HepG2 (cell line): ENCODE data around the gene RHO. TPM values are rescaled to one million over a fixed set of nuclear protein-coding genes. Genes with fewer than 3 reads are reported as not detected.

Source experiments
- ATAC-seq: fragments of 200-7000 bp; cut with Tn5 transposase; 3 replicates; pipeline ENCODE4 v1.9.1; 2020; ENCODE audit warnings: mild to moderate bottlenecking, moderate library complexity
- BruUV-seq: library from RNA; stranded (reverse); fragments of 400-500 nt; replicated peaks from 2 replicates; lab custom pipeline; 2021; lab: Mats Ljungman, UMichigan
- CTCF ChIA-PET: fragments of 300-600 bp; formaldehyde crosslinking; extraction: SDS; loops from one replicate; lab custom pipeline; 2021; ENCODE audit warnings: low total read pairs, inconsistent platforms, low intra/inter-chr PET ratio; lab: Yijun Ruan, JAX
- POLR2A ChIA-PET: fragments of 350-600 bp; sonication (Branson Sonifier 250); formaldehyde crosslinking; loops from one replicate; lab custom pipeline; 2020; ENCODE audit warnings: antibody characterized with exemption, inconsistent platforms; lab: Yijun Ruan, JAX
- DNase-seq: peaks from one replicate; pipeline ENCODE4 v3.0.0-alpha.2; 2015; ENCODE audit warnings: low spot score
- FAIRE-seq: peaks from 3 replicates; lab custom pipeline; 2011; peaks lifted over from hg19 to GRCh38; lab: Jason Lieb, UNC
- H2AFZ ChIP-seq: one replicate; pipeline ENCODE4 v1.6.1; 2011; ENCODE audit warnings: low read length, inconsistent platforms
- H3K27ac ChIP-seq: fragments of 300-600 bp; 3 replicates; pipeline ENCODE4 v1.8.0; 2011; ENCODE audit warnings: mixed run types, mild to moderate bottlenecking, mixed read lengths, low read length, inconsistent platforms; ENCODE audit not compliant: insufficient read depth; ENCODE audit errors: extremely low read length
- H3K27me3 ChIP-seq, 2 experiments: fragments of 200-600 bp in 1 of 2; 2 replicates in 1 of 2; 3 replicates in 1 of 2; pipeline versions ENCODE4 v1.6.0 to v1.8.0; 2011; ENCODE audit warnings: low read length in 2 of 2, mild to moderate bottlenecking in 2 of 2, moderate library complexity in 2 of 2, inconsistent platforms in 1 of 2; ENCODE audit not compliant: insufficient read depth in 2 of 2, control insufficient read depth in 1 of 2
- H3K36me3 ChIP-seq, 2 experiments: fragments of 200-600 bp in 1 of 2; replicated peaks in 1 of 2; 2 replicates in 1 of 2; 3 replicates in 1 of 2; pipeline versions ENCODE4 v1.5.1 to v1.8.0; 2011; ENCODE audit warnings: low read length in 2 of 2, inconsistent platforms in 1 of 2; ENCODE audit not compliant: insufficient read depth in 2 of 2, control insufficient read depth in 1 of 2
- H3K4me1 ChIP-seq: 2 replicates; pipeline ENCODE4 v1.5.1; 2012; ENCODE audit warnings: low read length, inconsistent platforms; ENCODE audit not compliant: insufficient read depth
- H3K4me2 ChIP-seq: 2 replicates; pipeline ENCODE4 v1.6.0; 2011; ENCODE audit warnings: low read depth, low read length, inconsistent platforms
- H3K4me3 ChIP-seq, 3 experiments: fragments of 200-600 bp in 1 of 3; sonication (generic), shearing (Covaris generic) in 1 of 3; replicated peaks in 1 of 3; 2 replicates each; pipeline ENCODE4 v1.5.1; 2011 to 2016; ENCODE audit warnings: low read length in 3 of 3, inconsistent platforms in 2 of 3, low read depth in 2 of 3, mild to moderate bottlenecking in 2 of 3, control low read depth in 1 of 3, mixed read lengths in 1 of 3; ENCODE audit not compliant: insufficient read depth in 1 of 3
- H3K79me2 ChIP-seq: one replicate; pipeline ENCODE4 v1.6.1; 2011; ENCODE audit warnings: low read length, inconsistent platforms; ENCODE audit not compliant: insufficient read depth
- H3K9ac ChIP-seq: 2 replicates; pipeline ENCODE4 v1.6.0; 2011; ENCODE audit warnings: mild to moderate bottlenecking, low read depth, low read length, inconsistent platforms; ENCODE audit not compliant: insufficient read depth
- H3K9me3 ChIP-seq: 2 replicates; pipeline ENCODE4 v1.5.1; 2012; ENCODE audit warnings: mild to moderate bottlenecking, low read length
- H4K20me1 ChIP-seq: 2 replicates; pipeline ENCODE4 v1.6.0; 2011; ENCODE audit warnings: inconsistent platforms, mild to moderate bottlenecking, low read length, moderate library complexity; ENCODE audit not compliant: insufficient read depth
- AGO2 ChIP-seq: fragments of 200-400 bp; formaldehyde crosslinking; optimal IDR thresholded peaks from 2 replicates; pipeline ENCODE3; 2017; ENCODE audit warnings: mild to moderate bottlenecking, low read depth, low read length, moderate library complexity
- RAD51 ChIP-seq: fragments of 450-650 bp; IDR thresholded peaks from 2 replicates; pipeline ENCODE4 v1.6.1; 2016; ENCODE audit warnings: borderline replicate concordance
- ZNF235 ChIP-seq: sonication (generic); formaldehyde crosslinking; IDR thresholded peaks from 2 replicates; pipeline ENCODE4 v1.8.1; 2023; ENCODE audit warnings: mild to moderate bottlenecking, missing genetic modification reagents, borderline replicate concordance
- ZNF629 ChIP-seq: sonication (generic); formaldehyde crosslinking; conservative IDR thresholded peaks from 2 replicates; pipeline ENCODE4 v1.5.0; 2020; ENCODE audit warnings: missing genetic modification reagents
- WGBS: methylation state at CpG from one replicate; pipeline ENCODE4 v1.1.6; 2017; ENCODE audit warnings: low lambda C conversion rate; 5-methylcytosine and 5-hydroxymethylcytosine counted together
- in situ Hi-C: cut with HindIII; loops from 2 replicates; pipeline ENCODE4 v1.10.0; 2017; ENCODE audit warnings: low pct_unique_long_range_greater_than_20kb; ENCODE audit not compliant: extremely low pct_ligation_motif_present
- intact Hi-C: fragments of 100-400 bp; cut with micrococcal nuclease; formaldehyde crosslinking; loops from one replicate; pipeline ENCODE4 v1.10.0; 2022; ENCODE audit not compliant: unreplicated experiment
- polyA plus RNA-seq, 8 experiments: library from polyadenylated mRNA; depleted of rRNA in 3 of 8; stranded (reverse) in 7 of 8; unstranded in 1 of 8; fragments of >200 nt; fragmentation: Illumina TruSeq in 4 of 8; extraction: Trizol in 4 of 8; gene quantifications; 2 replicates each; pipeline versions ENCODE4 v1.2.1 to v1.2.3, GENCODE V29; 2011 to 2016; ENCODE audit warnings: low read depth in 4 of 8, missing spikeins in 1 of 8, mixed read lengths in 1 of 8; ENCODE audit not compliant: insufficient read depth in 1 of 8
- total RNA-seq, 5 experiments: library from RNA; depleted of rRNA; stranded (reverse); fragments of >200 nt; fragmentation: Illumina TruSeq; extraction: Trizol; gene quantifications; 2 replicates each; pipeline ENCODE4 v1.2.3, GENCODE V29; 2016; ENCODE audit warnings: low read depth in 1 of 5
- TF ChIP-seq, protein P1 (sequence below): sonication (generic); formaldehyde crosslinking; IDR thresholded peaks from 2 replicates; pipeline ENCODE4 v1.9.0; 2021; ENCODE audit warnings: missing genetic modification reagents, borderline replicate concordance
- TF ChIP-seq, protein P2 (sequence below): sonication (generic); formaldehyde crosslinking; IDR thresholded peaks from 2 replicates; pipeline ENCODE4 v1.8.1; 2023; ENCODE audit warnings: mild to moderate bottlenecking, missing genetic modification reagents
- TF ChIP-seq, protein P3 (sequence below): sonication (generic); formaldehyde crosslinking; IDR thresholded peaks from 2 replicates; pipeline ENCODE4 v1.5.1; 2020; ENCODE audit warnings: missing genetic modification reagents, mild to moderate bottlenecking, borderline replicate concordance

The RHO gene
- total and polyA plus RNA-seq, 2 of the 13 experiments (the other 11 are each of a cell fraction or from before 2014, with no cell fraction given) = not detected

DNA sequence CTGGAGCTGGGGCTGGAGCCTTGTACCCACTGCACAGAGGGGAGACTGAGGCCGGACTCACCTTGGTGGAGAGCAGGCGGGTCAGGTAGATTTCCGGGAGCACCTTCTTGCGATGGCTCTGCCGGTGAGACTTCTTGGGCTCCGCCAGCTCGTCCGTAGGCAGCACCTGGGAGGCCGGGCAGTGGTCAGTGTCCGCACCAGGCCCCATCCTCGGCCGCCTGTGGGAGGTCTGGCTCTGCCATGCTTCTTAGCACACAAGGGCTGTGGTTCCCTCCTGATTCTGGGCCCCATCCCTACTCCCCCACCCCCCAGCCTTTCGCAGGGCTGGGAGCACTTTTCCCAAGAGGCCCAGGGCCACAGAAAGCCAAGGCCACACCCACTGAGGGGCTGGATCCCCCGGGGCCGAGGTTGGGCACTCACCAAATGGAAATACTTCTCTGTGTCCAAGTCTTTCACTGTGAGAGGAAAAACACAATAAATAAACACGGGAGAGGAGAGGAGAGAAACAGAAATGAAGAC lies 31.9 kb downstream of the RHO start:
- peaks cover 34% of the 10 kb centered on the region for H3K4me1 ChIP-seq
- DNase-seq (no peak), ATAC-seq (no peak), FAIRE-seq (no peak)
- ChIA-PET CTCF (no interaction called here), POLR2A (no interaction called here)
- H4K20me1 ChIP-seq = no peaks in the 10 kb centered on the region
- H3K79me2 ChIP-seq = no peaks in the 10 kb centered on the region
- BruUV-seq = no TSS peak
- no peak overlapping the region for H3K4me2 ChIP-seq
- intact Hi-C loops (no loop called here), in situ Hi-C loops (no loop called here)
- H2AFZ ChIP-seq = no peak overlapping the region
- WGBS = 51% methylated on average over 4 of the region's 16 CpGs
- peaks cover 9 to 22% of the 10 kb centered on the region in 2 experiments; a peak in 4 of 5 replicates for H3K36me3 ChIP-seq
- H3K9me3 ChIP-seq = no peaks in the 10 kb centered on the region
- TF ChIP-seq ZNF629 (CRISPR knock-in tag) (peak; percentile 82), ZNF235 (no peak)
- no peak overlapping the region for H3K9ac ChIP-seq
- H3K27ac ChIP-seq = no peak overlapping the region
- H3K4me3 ChIP-seq = no peak overlapping the region
- H3K27me3 ChIP-seq = no peaks in the 10 kb centered on the region; a peak in 1 of 5 replicates

DNA sequence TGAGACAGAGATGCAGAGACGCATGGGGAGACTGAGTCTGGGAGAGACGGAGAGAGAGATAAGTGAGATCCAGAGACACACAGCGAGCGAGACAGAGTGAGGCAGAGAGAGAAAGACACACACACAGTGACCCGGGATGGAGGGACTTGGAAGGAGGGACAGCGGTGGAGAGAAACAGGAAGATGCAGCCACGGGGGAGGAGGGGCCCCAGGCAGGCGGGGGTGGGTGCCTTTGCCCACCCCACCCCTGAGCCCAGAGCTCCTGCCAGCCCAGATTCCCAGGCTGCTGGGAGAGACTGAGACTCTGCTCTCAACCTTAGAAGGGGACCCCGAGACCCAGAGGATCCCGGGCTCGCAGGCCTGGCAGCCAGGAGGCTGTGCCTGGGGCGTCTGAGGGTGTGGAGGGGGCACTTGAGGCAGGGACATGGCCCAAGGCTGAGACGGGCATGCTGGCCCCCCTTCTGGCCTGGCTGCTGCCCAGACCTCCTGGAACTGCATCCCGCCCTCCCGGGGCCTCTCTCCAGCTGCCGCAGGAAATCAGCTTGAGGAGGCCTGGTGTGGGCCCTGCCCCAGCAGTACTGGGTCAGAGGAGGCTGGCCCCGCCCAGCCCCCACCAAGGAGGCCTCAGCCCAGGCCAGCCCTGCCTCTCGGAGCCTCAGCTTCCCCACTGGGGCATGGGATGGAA lies 32.6 kb downstream of the RHO start:
- no peak overlapping the region for H3K27ac ChIP-seq
- 96% methylated on average over 10 of the region's 18 CpGs for WGBS
- peaks cover 7 to 23% of the 10 kb centered on the region in 2 experiments; a peak in 4 of 5 replicates for H3K36me3 ChIP-seq
- TF ChIP-seq AGO2 (peak; percentile 80), RAD51 (no peak)
- TF ChIP-seq, protein P1, sequence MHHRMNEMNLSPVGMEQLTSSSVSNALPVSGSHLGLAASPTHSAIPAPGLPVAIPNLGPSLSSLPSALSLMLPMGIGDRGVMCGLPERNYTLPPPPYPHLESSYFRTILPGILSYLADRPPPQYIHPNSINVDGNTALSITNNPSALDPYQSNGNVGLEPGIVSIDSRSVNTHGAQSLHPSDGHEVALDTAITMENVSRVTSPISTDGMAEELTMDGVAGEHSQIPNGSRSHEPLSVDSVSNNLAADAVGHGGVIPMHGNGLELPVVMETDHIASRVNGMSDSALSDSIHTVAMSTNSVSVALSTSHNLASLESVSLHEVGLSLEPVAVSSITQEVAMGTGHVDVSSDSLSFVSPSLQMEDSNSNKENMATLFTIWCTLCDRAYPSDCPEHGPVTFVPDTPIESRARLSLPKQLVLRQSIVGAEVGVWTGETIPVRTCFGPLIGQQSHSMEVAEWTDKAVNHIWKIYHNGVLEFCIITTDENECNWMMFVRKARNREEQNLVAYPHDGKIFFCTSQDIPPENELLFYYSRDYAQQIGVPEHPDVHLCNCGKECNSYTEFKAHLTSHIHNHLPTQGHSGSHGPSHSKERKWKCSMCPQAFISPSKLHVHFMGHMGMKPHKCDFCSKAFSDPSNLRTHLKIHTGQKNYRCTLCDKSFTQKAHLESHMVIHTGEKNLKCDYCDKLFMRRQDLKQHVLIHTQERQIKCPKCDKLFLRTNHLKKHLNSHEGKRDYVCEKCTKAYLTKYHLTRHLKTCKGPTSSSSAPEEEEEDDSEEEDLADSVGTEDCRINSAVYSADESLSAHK (CRISPR knock-in tag) = no peak
- TF ChIP-seq, protein P2, sequence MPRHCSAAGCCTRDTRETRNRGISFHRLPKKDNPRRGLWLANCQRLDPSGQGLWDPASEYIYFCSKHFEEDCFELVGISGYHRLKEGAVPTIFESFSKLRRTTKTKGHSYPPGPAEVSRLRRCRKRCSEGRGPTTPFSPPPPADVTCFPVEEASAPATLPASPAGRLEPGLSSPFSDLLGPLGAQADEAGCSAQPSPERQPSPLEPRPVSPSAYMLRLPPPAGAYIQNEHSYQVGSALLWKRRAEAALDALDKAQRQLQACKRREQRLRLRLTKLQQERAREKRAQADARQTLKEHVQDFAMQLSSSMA (CRISPR knock-in tag) = no peak
- TF ChIP-seq, protein P3, sequence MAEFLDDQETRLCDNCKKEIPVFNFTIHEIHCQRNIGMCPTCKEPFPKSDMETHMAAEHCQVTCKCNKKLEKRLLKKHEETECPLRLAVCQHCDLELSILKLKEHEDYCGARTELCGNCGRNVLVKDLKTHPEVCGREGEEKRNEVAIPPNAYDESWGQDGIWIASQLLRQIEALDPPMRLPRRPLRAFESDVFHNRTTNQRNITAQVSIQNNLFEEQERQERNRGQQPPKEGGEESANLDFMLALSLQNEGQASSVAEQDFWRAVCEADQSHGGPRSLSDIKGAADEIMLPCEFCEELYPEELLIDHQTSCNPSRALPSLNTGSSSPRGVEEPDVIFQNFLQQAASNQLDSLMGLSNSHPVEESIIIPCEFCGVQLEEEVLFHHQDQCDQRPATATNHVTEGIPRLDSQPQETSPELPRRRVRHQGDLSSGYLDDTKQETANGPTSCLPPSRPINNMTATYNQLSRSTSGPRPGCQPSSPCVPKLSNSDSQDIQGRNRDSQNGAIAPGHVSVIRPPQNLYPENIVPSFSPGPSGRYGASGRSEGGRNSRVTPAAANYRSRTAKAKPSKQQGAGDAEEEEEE (CRISPR knock-in tag) = no peak
- H2AFZ ChIP-seq = no peak overlapping the region
- in situ Hi-C loops = no loop called here
- H3K9me3 ChIP-seq = no peaks in the 10 kb centered on the region
- H3K4me1 ChIP-seq = peaks cover 34% of the 10 kb centered on the region
- ATAC-seq (no peak), FAIRE-seq (no peak), DNase-seq (no peak)
- intact Hi-C loops = no loop called here
- H3K4me2 ChIP-seq = no peak overlapping the region
- no TSS peak for BruUV-seq
- POLR2A ChIA-PET = no interaction called here
- no peaks in the 10 kb centered on the region for H4K20me1 ChIP-seq
- CTCF ChIA-PET = no interaction called here
- H3K27me3 ChIP-seq = no peaks in the 10 kb centered on the region; a peak in 1 of 5 replicates
- no peak overlapping the region for H3K4me3 ChIP-seq
- H3K79me2 ChIP-seq = no peaks in the 10 kb centered on the region
- no peak overlapping the region for H3K9ac ChIP-seq
